H1 (cell line): Measurements from ENCODE around the gene RPL3. TPM values are rescaled to one million over a fixed set of nuclear protein-coding genes. Genes with fewer than 3 reads are reported as not detected.

Experiments
- BRCA1 ChIP-seq: IDR thresholded peaks from 2 replicates; pipeline ENCODE4 v1.6.1; 2012; ENCODE audit warnings: low read depth, low read length, improper control_type of control experiment
- SP4 ChIP-seq: IDR thresholded peaks from 2 replicates; pipeline ENCODE4 v1.6.1; 2012; ENCODE audit warnings: low read length, inconsistent platforms
- polyA plus RNA-seq, 7 experiments: library from polyadenylated mRNA; depleted of rRNA in 3 of 7; stranded (reverse) in 5 of 7; unstranded in 2 of 7; fragments of >200 nt in 5 of 7; fragments of 200-250 nt in 2 of 7; gene quantifications; 1 replicate in 5 of 7; 2 replicates in 1 of 7; 4 replicates in 1 of 7; pipeline versions ENCODE4 v1.2.1 to v1.2.3, GENCODE V29; 2011 to 2013; ENCODE audit warnings: missing spikeins in 2 of 7, mixed read lengths in 2 of 7
- total RNA-seq: library from RNA; stranded (reverse); fragmentation: NEBNext Ultra II Directional; extraction: Animal tissue kit (Norgen Biotek cat#: 25700); gene quantifications from 2 replicates; pipeline ENCODE4 v1.2.1, GENCODE V29; 2021

RPL3 gene
- total and polyA plus RNA-seq, 2 of the 8 experiments (the other 6 are each of a cell fraction or from before 2014, with no cell fraction given), result 2,865 to 5,466 TPM

GRCh38 chr22:39364714-39365491 is 45.5 kb upstream of the RPL3 start (continued):
- TF ChIP-seq SP4, result no peak
- no peak for TF ChIP-seq BRCA1
- TF ChIP-seq, all 59 proteins: peak for 0
